HG03565 (cell line): ENCODE measurements around the gene CPD.

Experiments
- ATAC-seq: cut with Tn5 transposase; IDR thresholded peaks from one replicate; pipeline ENCODE4 v1.9.1; 2021; ENCODE audit warnings: mild to moderate bottlenecking, moderate library complexity; ENCODE audit not compliant: unreplicated experiment

CPD gene

DNA sequence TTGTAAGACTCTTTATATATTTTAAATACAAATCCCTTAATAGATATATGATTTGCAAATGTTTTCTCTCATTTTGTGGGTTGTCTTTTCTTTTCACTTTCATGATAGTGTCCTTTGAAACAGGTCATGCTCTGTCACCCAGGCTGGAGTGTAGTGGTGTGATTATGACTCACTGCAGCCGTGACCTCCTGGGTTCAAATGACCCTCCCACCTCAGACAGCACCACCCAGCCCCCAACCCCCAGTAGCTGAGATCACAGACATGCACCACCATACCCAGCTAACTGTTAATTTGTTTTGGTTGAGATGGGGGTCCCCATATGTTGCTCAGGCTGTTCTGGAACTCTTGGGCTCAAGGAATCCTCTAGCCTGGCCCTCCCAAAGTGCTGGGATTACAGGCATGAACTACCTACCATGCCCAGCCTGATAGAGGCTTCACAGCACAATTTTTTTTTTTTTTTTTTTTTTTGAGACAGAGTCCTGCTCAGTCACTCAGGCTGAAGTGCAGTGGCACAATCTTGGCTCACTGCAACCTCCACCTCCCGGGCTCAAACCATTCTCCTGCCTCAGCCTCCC is 26.4 kb upstream of the CPD start:
- no peak for ATAC-seq

DNA sequence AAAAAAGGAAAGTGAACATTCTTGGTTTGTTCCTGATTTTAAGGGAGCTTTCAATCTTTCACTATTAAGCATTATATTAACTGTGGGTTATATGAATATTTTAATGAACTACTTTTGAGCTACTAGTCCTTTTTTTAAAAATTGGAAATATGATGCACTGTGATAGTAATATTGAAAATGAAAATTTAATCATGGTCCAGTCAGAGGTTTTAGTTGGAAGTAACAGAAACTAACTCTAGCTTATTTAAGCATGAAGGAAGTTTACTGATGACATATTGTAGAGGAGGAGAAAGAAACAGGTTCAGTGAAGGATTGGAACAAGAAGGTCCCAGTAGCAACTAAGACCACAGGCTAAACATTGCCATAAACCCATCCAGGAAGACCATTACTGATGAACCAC is 24.0 kb upstream of the CPD start:
- ATAC-seq, result no peak

DNA sequence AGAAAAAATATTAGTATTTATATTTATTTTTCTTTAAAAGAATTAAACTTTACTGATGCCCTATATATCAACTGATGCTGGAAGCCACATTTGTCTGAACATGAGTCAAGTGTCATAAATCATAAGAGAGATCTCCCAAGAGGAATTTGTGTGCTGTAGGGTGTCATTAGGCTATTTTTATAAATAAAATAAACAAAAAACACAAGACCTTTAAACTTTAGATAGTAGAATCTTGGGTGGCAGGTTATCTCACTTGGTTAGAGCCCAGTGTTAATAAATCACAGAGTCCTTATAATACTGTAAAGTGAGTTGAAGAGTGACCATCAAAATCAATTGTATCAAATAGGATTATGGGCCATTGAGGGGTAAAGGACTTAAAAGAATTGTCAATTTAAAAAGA is 21.3 kb upstream of the CPD start:
- ATAC-seq, result no peak

DNA sequence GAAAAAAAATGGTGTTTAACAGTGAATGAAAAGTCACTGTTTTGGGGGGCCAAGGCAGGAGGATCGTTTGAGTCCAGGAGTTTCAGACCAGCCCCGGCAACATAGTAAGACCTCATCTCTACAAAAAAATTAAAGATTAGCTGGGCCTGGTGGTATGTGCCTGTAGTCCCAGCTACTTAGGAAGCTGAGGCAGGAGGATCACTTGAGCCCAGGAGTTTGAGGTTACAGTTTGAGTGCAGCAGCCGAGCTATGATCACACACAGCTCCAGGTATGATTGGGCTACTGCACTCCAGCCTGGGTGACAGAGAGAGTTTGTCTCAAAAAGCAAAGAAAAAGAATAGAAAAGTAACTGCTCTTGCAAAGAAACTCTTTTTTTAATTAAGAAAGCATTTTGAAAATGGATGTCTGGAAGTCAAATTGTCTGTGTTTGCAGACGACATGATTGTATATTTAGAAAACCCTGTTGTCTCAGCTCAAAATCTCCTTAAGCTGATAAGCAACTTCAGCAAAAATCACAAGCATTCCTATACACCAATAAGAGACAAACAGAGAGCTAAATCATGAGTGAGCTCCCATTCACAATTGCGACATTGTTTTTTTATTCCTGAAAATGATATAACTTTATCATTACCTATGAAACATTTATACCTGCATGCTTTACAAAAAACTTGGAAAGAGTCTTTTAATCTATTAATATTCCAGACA is 20.5 kb upstream of the CPD start:
- no peak for ATAC-seq

DNA sequence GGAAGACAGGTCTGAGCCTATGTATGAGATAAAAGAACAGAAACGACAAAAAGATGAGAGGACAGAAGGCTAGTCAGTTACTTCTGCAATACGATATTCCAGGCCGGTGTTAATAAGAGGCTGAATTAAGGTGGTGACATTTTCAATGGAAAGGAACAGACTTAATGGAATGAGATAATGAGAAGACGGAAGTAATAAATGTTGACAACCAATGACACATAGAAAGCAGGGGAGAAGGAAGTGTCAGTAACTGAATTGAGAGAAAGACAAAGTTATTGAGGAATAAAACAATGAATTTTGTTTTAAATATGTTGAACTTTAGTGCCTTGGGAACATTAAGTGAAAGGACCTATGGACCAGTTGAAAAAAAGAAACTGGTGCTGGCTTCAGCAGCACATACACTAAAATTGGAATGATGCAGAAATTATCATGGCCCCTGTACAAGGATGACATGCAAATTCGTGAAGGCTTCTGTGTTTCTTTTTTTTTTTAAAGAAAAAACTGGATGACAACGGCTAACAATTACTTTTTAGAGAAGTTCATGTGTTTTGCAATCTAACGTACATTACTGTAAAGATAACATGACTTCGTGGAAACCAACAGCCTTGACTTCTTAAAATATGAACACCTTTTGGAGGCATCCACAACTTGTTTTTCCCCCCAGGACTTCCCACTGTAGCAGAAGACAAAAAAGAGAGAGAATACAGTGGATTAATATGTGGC is 18.5 kb upstream of the CPD start:
- ATAC-seq, result no peak

DNA sequence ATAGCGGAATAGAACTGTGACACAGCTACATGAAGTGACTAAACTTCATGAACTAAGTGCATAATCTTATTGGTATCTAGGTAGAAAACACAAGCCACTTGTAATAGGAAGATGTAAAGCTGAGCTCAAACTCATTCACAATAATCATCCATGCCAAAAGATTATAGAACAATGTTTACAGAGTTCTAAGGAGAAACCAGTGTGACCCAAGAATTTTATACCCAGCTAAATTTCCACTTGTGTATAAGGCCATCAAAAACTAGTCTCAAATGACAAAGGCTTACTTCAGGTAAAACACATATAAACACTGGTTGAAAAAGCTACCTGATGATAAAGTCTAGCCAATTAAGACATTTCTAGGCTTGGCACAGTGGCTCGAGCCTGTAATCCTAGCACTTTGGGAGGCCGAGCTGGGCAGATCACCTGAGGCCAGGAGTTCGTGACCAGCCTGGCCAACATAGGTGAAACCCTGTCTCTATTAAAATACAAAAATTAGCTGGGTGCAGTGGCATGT is 16.9 kb upstream of the CPD start:
- ATAC-seq, result no peak

DNA sequence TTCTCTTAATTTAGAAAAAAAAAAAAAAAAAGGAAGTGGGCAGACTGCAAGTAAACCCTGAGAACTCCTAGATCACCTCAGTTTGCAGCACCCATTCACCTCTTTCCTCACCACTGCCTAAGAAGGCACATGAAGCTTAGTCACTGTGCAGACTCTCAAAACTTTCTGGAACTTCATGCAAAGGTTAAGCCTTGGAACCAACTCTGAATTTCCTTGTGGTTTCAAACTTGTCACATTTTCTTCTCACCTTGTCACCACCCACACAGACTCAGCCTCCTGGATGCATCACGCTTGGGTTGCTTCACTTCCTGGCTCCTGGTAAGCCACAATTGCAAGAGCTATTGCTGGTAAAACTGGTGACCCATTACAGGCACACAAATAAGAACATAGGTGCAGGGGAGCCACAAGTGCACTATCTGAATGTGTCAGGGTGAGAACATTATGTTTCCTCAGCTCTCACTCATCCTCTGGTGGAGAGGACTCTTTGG is 15.0 kb upstream of the CPD start:
- peak; percentile 75 for ATAC-seq

DNA sequence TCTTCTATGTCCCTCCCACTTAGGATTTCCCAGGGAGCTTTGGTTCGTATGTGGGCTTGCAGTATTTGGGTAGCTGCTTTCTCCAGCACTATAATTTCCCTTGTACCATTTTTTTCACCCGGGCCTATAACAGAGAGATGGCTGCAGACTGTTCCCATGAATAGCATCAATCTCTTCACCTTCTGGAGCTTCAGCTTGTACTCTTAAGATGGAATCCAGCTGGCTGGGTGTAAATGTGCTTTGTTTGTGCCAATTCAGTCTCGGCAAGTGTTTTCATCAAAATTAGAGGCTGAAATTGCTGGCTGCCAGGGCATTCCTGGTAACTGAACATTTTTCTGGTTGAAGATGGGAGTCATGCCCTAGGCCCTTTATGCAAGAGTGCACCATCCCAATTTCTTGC is 12.2 kb upstream of the CPD start:
- ATAC-seq, result no peak

DNA sequence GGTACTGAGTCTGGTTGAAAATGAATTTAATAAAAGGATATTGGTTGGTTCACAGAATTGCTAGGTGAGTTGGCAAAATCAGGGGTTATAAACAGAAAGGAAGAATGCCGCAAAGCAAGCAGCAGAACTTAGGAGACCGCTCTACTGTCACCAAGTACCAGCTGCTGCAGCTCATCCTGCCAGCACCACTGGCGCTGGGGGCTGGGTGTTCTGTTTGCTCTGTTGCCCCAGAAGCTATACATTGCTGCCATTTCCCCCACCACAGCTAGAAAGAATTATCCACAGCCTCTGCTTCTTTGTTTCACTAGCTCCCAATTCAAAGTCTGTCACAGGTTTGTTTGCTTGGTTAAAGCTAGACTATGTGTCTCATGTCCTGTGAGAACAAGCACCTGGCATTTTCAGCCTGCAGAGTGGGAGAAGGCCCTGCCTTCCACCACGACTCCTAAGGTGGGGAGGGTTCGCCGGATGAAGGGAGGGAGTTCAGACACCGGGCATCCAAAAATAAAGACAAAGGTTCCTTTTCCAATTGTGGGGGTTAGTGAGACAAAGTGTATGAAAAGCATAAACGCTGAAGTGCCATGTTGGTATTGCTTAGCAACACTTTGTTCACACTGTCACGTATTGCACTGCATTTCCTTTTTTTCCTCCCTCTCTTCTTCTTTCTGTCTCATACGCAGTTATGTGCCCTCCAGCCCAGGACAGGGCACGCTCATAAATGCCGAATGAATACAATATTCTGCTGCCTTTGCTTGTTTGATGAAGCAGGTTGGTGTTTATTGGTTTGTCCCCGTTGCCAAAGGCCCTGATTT is 9.6 kb upstream of the CPD start:
- ATAC-seq, result no peak

DNA sequence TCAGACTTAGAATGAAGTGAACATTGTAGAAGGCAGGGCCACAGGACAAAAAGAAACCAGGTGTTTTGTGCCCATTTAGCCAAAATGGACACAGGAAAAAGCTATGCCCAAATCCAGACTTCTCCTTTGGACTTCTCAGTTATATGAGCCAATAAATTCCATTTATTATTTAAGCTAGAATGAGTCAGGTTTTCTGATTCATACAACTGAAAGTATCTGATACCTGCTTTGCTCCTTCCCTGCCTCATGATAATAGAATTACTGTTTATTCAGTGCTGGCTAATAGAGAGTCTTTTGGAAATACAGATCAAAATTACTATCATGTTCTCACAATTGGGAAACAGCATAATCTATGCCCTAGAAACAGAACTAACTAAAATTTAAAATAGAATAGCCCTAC is 8.7 kb upstream of the CPD start:
- ATAC-seq, result no peak

DNA sequence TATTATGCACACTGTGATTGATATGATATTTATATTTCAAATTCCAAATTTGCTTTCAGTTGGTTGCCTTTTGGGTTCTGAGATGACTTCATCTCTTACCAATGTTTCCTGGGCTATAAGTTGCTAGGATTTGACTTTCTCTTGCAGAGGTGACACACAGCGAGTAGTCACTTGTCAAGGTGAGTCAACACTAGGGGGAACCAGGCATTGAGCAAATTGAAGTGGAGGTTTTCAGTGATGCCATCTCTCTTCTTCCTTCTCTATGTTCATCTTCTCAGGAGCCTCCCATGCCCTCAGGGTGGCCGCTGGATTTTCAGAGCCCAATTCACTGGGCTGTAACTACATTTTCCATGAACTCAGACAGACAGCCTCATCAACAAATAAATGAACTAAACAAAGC is 6.0 kb upstream of the CPD start:
- ATAC-seq, result no peak

DNA sequence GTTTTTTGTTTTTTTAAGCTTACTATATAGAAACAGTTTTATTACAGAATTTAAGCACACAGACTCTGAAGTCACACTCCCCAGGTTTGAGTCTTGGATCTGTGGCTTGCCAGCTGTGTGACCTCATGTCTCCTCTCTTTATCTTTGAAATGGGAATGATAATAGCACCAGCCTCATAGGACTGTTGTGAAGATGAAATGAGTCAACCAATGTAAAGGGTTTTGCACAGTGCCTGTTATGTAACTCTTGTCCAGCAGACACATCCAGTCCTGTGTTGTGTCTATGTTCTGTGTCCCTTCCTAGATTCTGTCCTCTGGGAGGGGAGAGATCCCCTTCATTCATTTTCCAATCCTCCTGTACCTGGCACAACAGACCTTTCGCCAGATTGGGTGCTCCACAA is 3.1 kb upstream of the CPD start:
- ATAC-seq, result no peak

DNA sequence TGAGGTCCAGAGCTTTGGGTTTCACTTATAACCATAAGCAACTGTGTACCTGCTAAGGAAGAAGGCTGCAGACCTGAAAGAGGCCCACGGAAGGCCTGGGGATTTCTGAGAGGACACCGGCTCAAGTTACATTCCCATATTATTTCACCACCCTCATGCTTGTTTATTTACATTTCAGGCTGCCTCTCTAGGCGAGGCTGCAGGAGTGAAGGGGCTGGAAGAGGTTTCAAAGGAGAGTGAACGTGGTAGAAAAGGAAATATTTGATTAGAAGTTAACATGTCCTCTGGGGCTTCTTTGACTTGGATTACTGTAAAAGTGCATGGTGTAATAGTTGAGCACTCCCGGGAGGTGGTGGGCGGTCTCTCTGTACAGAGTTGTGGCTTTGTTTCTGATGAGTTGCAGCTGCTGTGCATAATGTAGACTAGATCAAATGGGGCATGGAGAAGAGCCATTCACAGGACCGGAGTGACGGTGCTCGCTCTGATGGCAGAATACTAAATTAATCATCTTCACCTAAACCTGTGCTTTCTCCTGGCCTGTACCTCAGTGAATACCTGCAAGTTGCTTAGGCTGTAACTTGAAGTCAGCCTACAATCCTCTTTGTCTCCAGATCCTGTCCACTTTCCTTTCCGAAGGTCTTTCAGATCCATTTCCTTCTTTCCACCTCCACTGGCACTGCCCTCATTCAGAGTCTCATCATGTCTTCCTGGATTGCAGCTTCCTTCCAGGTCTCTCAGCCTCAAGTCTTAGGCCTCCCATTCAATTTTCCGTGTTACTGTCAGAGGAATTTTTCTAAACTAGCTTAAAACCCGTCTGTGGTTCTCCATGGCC is 1.9 kb upstream of the CPD start:
- no peak for ATAC-seq

DNA sequence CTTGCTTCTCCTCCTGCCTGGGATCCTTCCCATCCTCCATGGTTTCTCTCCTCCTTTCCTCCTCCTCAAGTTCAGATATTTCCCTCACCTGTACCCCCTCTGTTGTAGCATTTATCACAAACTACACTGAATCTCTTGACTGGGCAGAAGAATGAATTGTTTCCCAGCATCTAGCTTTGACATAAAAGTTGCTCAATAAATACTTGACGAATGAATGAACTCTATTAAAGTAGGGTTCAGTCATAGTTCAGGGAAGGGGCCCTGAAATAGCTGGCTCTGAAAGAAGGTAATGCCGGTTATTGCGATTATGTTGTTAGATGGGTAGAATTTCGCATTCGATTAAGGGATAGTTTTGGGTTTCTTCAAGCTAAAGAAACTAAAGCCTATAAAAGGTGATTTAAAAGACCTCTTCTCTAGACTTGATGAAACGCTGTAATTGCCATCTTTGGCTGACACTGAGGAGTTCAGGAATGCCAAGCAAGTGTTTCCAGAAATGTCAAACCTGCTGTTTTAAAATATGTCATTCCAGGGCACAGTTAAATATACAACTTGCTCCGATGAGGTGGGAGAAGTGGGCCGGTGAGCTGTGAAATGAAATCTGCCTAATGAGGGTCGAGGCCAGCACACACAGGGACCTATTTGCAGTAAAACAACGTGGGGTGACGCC is 1.0 kb upstream of the CPD start:
- ATAC-seq, result no peak

DNA sequence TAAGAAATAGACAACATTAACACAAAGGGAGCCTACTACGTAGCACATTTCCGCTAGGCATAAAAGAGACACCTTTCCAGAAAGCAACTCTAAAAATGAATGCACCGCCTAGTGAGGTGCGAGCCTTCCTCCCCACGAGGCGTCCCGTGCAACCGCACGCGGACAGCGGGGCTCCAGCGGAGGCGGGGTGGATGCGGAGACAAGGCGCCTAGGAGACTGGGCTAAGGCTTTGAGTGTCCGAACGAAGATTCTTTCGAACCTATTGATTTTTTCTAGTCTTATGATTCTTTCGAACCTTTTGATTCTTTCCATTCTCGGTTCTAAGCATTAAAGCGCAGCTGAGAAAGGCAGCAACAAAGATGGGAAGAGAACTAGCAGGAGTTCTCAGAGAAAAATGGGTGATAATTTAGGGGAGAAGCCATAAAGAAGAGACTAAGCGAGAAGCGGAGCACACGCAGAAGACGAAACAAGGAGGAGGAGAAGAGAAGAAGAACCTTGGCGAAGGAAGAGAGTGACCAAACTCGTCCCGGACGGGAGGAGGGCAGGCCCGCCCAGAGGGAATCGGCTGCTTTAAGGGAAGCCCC is 394 bp upstream of the CPD start:
- ATAC-seq, result no peak

DNA sequence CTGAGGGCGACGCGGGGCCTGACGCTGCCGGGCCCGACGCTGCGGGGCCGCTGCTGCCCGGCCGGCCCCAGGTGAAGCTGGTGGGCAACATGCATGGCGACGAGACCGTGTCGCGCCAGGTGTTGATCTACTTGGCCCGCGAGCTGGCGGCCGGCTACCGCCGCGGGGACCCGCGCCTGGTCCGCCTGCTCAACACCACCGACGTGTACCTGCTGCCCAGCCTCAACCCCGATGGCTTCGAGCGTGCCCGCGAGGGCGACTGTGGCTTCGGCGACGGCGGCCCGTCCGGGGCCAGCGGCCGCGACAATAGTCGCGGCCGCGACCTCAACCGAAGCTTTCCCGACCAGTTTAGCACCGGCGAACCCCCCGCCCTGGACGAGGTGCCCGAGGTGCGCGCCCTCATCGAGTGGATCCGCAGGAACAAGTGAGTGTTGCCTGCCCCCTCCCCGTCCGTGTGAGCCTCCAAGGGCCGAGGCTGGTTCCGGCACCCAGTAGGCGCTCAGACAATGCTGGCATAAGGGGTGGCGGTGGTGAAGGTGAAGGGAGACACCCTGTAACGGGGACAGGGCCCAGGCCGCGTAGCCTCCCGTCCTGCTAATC is 676 bp downstream of the CPD start:
- ATAC-seq, result peak; percentile 10

DNA sequence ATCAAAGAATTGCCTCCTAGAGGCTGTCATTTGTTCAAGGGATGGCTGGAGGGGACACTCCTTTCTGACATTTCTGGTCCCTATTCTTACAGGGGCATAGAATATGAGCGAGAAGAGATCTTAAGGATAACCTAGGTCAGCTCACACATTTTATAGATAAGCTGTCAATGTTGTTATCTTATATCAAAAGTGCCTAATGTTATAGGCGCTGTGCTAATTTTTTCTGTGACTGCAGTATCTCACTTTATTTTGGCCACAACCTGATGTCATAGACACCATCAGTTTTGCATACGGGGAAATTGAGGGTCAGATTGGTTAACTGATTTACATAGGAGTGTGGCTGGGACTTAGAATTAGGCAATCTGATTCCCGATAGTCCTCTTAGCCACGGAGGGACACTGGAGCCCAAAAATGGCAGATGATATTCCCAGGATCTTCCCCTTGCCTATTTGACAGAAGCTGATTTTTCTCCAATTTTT is 1.2 kb downstream of the CPD start:
- peak; percentile 28 for ATAC-seq

DNA sequence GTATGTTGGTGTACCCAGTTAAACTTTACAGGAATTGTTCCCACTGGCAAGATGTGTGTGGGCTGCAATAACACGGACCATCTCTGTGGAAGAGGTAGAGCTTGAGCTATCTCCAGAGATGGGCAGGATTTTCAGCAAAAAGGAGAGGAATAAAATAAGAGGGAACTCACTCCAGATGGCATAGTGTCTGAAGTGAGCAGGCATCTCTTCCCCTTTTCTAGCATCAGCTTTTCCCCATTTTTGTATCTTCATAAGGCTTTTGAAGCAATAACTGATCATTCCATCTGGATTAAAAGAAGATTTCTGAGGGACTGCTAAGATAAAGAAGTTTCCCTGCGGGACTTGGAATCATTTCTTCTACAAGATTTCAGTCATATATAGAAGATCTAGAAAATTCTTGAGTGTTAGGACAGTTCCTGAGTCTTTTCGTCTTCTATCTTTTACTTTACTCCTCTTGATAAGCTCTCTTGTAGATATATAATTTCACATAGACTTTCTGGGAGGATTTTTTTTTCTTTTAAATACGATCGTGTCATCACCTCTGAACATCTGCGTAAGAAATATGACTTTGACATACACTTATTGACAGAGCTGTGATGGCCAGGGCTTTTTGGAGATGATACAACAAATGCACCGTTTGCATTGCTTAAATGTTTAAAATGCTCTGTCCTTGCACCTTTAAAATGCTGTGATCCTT is 2.1 kb downstream of the CPD start:
- no peak for ATAC-seq
